ENCODE data around the gene ATP11B.
"Not testable (repeated sequence)": the region's sequence is repeated elsewhere in the genome, so short reads cannot be mapped to it uniquely, and the experiment has no call there.

ATP11B gene

GRCh38 chr3:182814419-182815062 lies 21.2 kb downstream of the ATP11B start:
- no peak overlapping the region for H3K4me3 ChIP-seq (ENCODE audit: low read depth, low read length)
- no peak for TF ChIP-seq CTCF (conservative IDR thresholded peaks at IDR 0.05; ENCODE audit: low read depth, low read length)
- DNase-seq (ENCODE audit: low read depth) = no peak

- no peak for TF ChIP-seq CTCF (conservative IDR thresholded peaks at IDR 0.05; ENCODE audit: low read depth, low read length)
- no peak for DNase-seq (ENCODE audit: low read depth)
- no peak overlapping the region for H3K4me3 ChIP-seq (ENCODE audit: low read depth, low read length)
Measured at GRCh38 chr3:182816181-182816580, 22.9 kb downstream of the ATP11B start.

GRCh38 chr3:182818296-182818978 lies 25.1 kb downstream of the ATP11B start:
- H3K4me3 ChIP-seq (ENCODE audit: low read depth, low read length) = no peak overlapping the region
- no peak for DNase-seq (ENCODE audit: low read depth)

GRCh38 chr3:182821221-182821981 lies 28.1 kb downstream of the ATP11B start:
- no peak overlapping the region for H3K4me3 ChIP-seq (ENCODE audit: low read depth, low read length)
- no peak for DNase-seq (ENCODE audit: low read depth)
- TF ChIP-seq CTCF (conservative IDR thresholded peaks at IDR 0.05; ENCODE audit: low read depth, low read length) = no peak

More at GRCh38 chr3:182818296-182818978, 25.1 kb downstream of the ATP11B start:
- no peak for TF ChIP-seq CTCF (conservative IDR thresholded peaks at IDR 0.05; ENCODE audit: low read depth, low read length)

- not testable (repeated sequence) for H3K4me3 ChIP-seq (ENCODE audit: low read depth, low read length); DNase-seq (ENCODE audit: low read depth)
Measured at GRCh38 chr3:182822260-182822659, 29.0 kb downstream of the ATP11B start.

- DNase-seq (ENCODE audit: low read depth) = no peak
- H3K4me3 ChIP-seq (ENCODE audit: low read depth, low read length) = no peak overlapping the region
- TF ChIP-seq CTCF (conservative IDR thresholded peaks at IDR 0.05; ENCODE audit: low read depth, low read length) = no peak
Measured at GRCh38 chr3:182824957-182825356, 31.7 kb downstream of the ATP11B start.

- H3K4me3 ChIP-seq (ENCODE audit: low read depth, low read length) = no peak overlapping the region
- no peak for TF ChIP-seq CTCF (conservative IDR thresholded peaks at IDR 0.05; ENCODE audit: low read depth, low read length)
- DNase-seq (ENCODE audit: low read depth) = no peak
Measured at GRCh38 chr3:182829761-182830405, 36.6 kb downstream of the ATP11B start.
